B cell (primary cell): ENCODE data around the gene LAMA3. TPM values are rescaled to one million over a fixed set of nuclear protein-coding genes. Genes with fewer than 3 reads are reported as not detected.

Experiments
- ATAC-seq: fragments of 200-7000 bp; cut with Tn5 transposase; one replicate; pipeline ENCODE4 v1.10.0; 2021; ENCODE audit warnings: low read depth, mild to moderate bottlenecking, moderate number of reproducible peaks, moderate library complexity
- CTCF ChIA-PET: fragments of 350-600 bp; sonication (Branson Sonifier 250); formaldehyde crosslinking; loops from one replicate; lab custom pipeline; 2021; ENCODE audit warnings: antibody characterized with exemption, inconsistent platforms; lab: Charles Lee
- POLR2A ChIA-PET: fragments of 350-600 bp; sonication (Branson Sonifier 250); formaldehyde crosslinking; loops from one replicate; lab custom pipeline; 2021; ENCODE audit warnings: antibody characterized with exemption; lab: Charles Lee
- DNase-seq: peaks from one replicate; pipeline ENCODE4 v3.0.0; 2013
- H2AFZ ChIP-seq: 2 replicates; pipeline ENCODE4 v1.6.1; 2012; ENCODE audit warnings: mild to moderate bottlenecking, low read depth, low read length; ENCODE audit not compliant: insufficient read depth, poor library complexity, severe bottlenecking
- H3K27ac ChIP-seq, 2 donors: 1 replicate in 1 of 2; 2 replicates in 1 of 2; pipeline ENCODE4 v1.5.1; 2012 to 2013; ENCODE audit warnings: low read length in 2 of 2, mild to moderate bottlenecking in 2 of 2, moderate library complexity in 1 of 2
- H3K27me3 ChIP-seq, 4 experiments: fragments of 200-600 bp in 1 of 4; sonication (generic) in 1 of 4; replicated peaks in 1 of 4; 1 replicate in 2 of 4; 2 replicates in 2 of 4; pipeline versions ENCODE4 v1.6.1 to v1.7.0; 2013 to 2016; ENCODE audit warnings: low read length in 3 of 4, mild to moderate bottlenecking in 2 of 4, mixed read lengths in 1 of 4, moderate library complexity in 1 of 4; ENCODE audit not compliant: insufficient read depth in 4 of 4, control insufficient read depth in 3 of 4; ENCODE audit errors: control extremely low read depth in 1 of 4
- H3K36me3 ChIP-seq, 2 experiments: replicated peaks in 1 of 2; 1 replicate in 1 of 2; 2 replicates in 1 of 2; pipeline versions ENCODE4 v1.6.1 to v1.7.1; 2013; ENCODE audit warnings: low read length in 1 of 2; ENCODE audit not compliant: insufficient read depth in 2 of 2, control insufficient read depth in 1 of 2; ENCODE audit errors: control extremely low read depth in 1 of 2, extremely low read depth in 1 of 2
- H3K4me1 ChIP-seq, 2 donors: fragments of 200-600 bp in 1 of 2; sonication (generic) in 1 of 2; 1 replicate in 1 of 2; 2 replicates in 1 of 2; pipeline versions ENCODE4 v1.5.1 to v1.6.1; 2013 to 2017; ENCODE audit warnings: low read length in 2 of 2; ENCODE audit not compliant: control insufficient read depth in 2 of 2, insufficient read depth in 2 of 2
- H3K4me2 ChIP-seq: replicated peaks from 2 replicates; pipeline ENCODE3; 2012; ENCODE audit warnings: mild to moderate bottlenecking, low read depth, low read length; ENCODE audit not compliant: poor library complexity, severe bottlenecking
- H3K4me3 ChIP-seq, 5 experiments: fragments of 200-600 bp in 1 of 5; sonication (generic) in 1 of 5; 1 replicate in 3 of 5; 2 replicates in 2 of 5; pipeline versions ENCODE4 v1.5.1 to v1.7.0; 2011 to 2016; ENCODE audit warnings: low read length in 4 of 5, mild to moderate bottlenecking in 4 of 5, low read depth in 2 of 5, control low read depth in 1 of 5, moderate library complexity in 1 of 5; ENCODE audit not compliant: insufficient read depth in 1 of 5; ENCODE audit errors: control extremely low read depth in 1 of 5, extremely low read depth in 1 of 5
- H3K79me2 ChIP-seq: fragments of 200-600 bp; sonication (generic); one replicate; pipeline ENCODE4 v1.6.0; 2016; ENCODE audit warnings: low read length; ENCODE audit not compliant: control insufficient read depth, insufficient read depth
- H3K9ac ChIP-seq: fragments of 200-600 bp; sonication (generic); 2 replicates; pipeline ENCODE4 v1.6.1; 2017; ENCODE audit warnings: mild to moderate bottlenecking, low read length, moderate library complexity
- H3K9me3 ChIP-seq, 3 donors: one replicate each; pipeline versions ENCODE4 v1.6.1 to v1.7.1; 2013; ENCODE audit warnings: low read length in 2 of 3; ENCODE audit not compliant: control insufficient read depth in 2 of 3, insufficient read depth in 1 of 3; ENCODE audit errors: control extremely low read depth in 1 of 3
- H4K20me1 ChIP-seq: 2 replicates; pipeline ENCODE4 v1.6.0; 2012; ENCODE audit warnings: mild to moderate bottlenecking, low read length; ENCODE audit not compliant: insufficient read depth, control insufficient read depth, poor library complexity, severe bottlenecking
- H3K27ac Mint-ChIP-seq: one replicate; pipeline ENCODE4 v1.8.0; 2021; ENCODE audit warnings: mixed read lengths
- H3K27me3 Mint-ChIP-seq: one replicate; pipeline ENCODE4 v1.8.0; 2021; ENCODE audit warnings: mixed read lengths
- H3K4me1 Mint-ChIP-seq: one replicate; pipeline ENCODE4 v1.8.0; 2021; ENCODE audit warnings: mixed read lengths
- H3K4me3 Mint-ChIP-seq: one replicate; pipeline ENCODE4 v1.8.0; 2021; ENCODE audit warnings: mixed read lengths
- H3K9me3 Mint-ChIP-seq: one replicate; pipeline ENCODE4 v1.8.0; 2022; ENCODE audit warnings: mixed read lengths; ENCODE audit not compliant: insufficient read depth
- CTCF ChIP-seq: fragments of 200-600 bp; IDR thresholded peaks from one replicate; pipeline ENCODE4 v1.8.0; 2022; ENCODE audit warnings: antibody characterized with exemption, mild to moderate bottlenecking
- EZH2 ChIP-seq: IDR thresholded peaks from 2 replicates; pipeline ENCODE4 v1.6.1; 2012; ENCODE audit warnings: borderline replicate concordance, low read depth, mild to moderate bottlenecking, moderate library complexity, low read length; ENCODE audit not compliant: insufficient read depth, poor library complexity, severe bottlenecking
- WGBS: methylation state at CpG from one replicate; pipeline ENCODE4 v1.1.5; 2013; ENCODE audit warnings: missing lambda C conversion rate; ENCODE audit not compliant: insufficient coverage; 5-methylcytosine and 5-hydroxymethylcytosine counted together
- intact Hi-C: fragments of 100-400 bp; cut with micrococcal nuclease; formaldehyde crosslinking; loops from one replicate; pipeline ENCODE4 v1.10.0; 2022
- polyA plus RNA-seq: library from polyadenylated mRNA; depleted of rRNA; stranded (reverse); fragments of >200 nt; gene quantifications from 2 replicates; pipeline ENCODE4 v1.2.3, GENCODE V29; 2012
- total RNA-seq, 2 donors: library from RNA; stranded (reverse); fragments of 120-200 nt in 1 of 2; gene quantifications; 1 replicate in 1 of 2; 2 replicates in 1 of 2; pipeline versions ENCODE4 v1.2.3 to v1.2.4, GENCODE V29; 2013 to 2022

Gene LAMA3
- total and polyA plus RNA-seq, 2 donors (not counting 1 experiment from before 2014, with no cell fraction given) = 0.03 to 0.32 TPM

GRCh38 chr18:23990474-23991410, 301.5 kb downstream of the LAMA3 start:
- Mint-ChIP-seq H3K27me3 (no peaks in the 10 kb centered on the region), H3K27ac (no peak overlapping the region), H3K4me1 (peaks cover 7% of the 10 kb centered on the region), H3K4me3 (no peak overlapping the region), H3K9me3 (no peaks in the 10 kb centered on the region)
- ChIA-PET CTCF (interaction anchor here (1.0 kb wide), 1 partner anchor 11 kb away, joined by 3 read pairs; no protein-coding TSS in a partner anchor), POLR2A (no interaction called here)
- Histone ChIP-seq H3K9ac (no peak overlapping the region), H3K4me1 (peaks cover 5% of the 10 kb centered on the region in 2 donors), H3K79me2 (no peaks in the 10 kb centered on the region), H3K27me3 (peaks cover 0 to 2% (median 0%) of the 10 kb centered on the region in 4 experiments), H3K27ac (no peak overlapping the region), H2AFZ (no peak overlapping the region), H3K4me3 (no peak overlapping the region), H3K36me3 (no peaks in the 10 kb centered on the region), H3K4me2 (no peak overlapping the region), H3K9me3 (no peaks in the 10 kb centered on the region), H4K20me1 (no peaks in the 10 kb centered on the region)
- ATAC-seq (no peak), DNase-seq (no peak)
- intact Hi-C loops = no loop called here
- 94% methylated on average over 2 of the region's 6 CpGs for WGBS
- TF ChIP-seq CTCF (no peak), EZH2 (no peak)
